Osteoblast (primary cell): ENCODE measurements around the gene MET. TPM values are rescaled to one million over a fixed set of nuclear protein-coding genes. Genes with fewer than 3 reads are reported as not detected.

ENCODE experiments used
- DNase-seq: peaks from one replicate; pipeline ENCODE4 v3.0.0; 2011; ENCODE audit warnings: low spot score, mixed read lengths; ENCODE audit not compliant: insufficient read length; ENCODE audit errors: missing footprints
- H2AFZ ChIP-seq: 2 replicates; pipeline ENCODE4 v1.6.0; 2011; ENCODE audit warnings: mild to moderate bottlenecking, low read length
- H3K27ac ChIP-seq: 2 replicates; pipeline ENCODE4 v1.5.1; 2011; ENCODE audit warnings: mild to moderate bottlenecking, low read depth, low read length, moderate library complexity
- H3K27me3 ChIP-seq: 2 replicates; pipeline ENCODE4 v1.6.0; 2012; ENCODE audit warnings: mild to moderate bottlenecking, control low read depth, inconsistent platforms, low read length, moderate library complexity; ENCODE audit not compliant: insufficient read depth
- H3K36me3 ChIP-seq: 2 replicates; pipeline ENCODE4 v1.5.1; 2011; ENCODE audit warnings: mild to moderate bottlenecking, low read length, control low read depth, moderate library complexity; ENCODE audit not compliant: insufficient read depth
- H3K4me1 ChIP-seq: 2 replicates; pipeline ENCODE4 v1.5.1; 2011; ENCODE audit warnings: mild to moderate bottlenecking, low read length, control low read depth, moderate library complexity; ENCODE audit not compliant: insufficient read depth
- H3K4me2 ChIP-seq: 2 replicates; pipeline ENCODE4 v1.6.0; 2011; ENCODE audit warnings: mild to moderate bottlenecking, low read length; ENCODE audit not compliant: insufficient read depth
- H3K4me3 ChIP-seq: fragments of 200-600 bp; sonication (generic); 3 replicates; pipeline ENCODE4 v1.5.1; 2012; ENCODE audit warnings: mild to moderate bottlenecking, low read length, inconsistent platforms; ENCODE audit not compliant: insufficient read depth
- H3K79me2 ChIP-seq: 2 replicates; pipeline ENCODE4 v1.6.0; 2012; ENCODE audit warnings: mild to moderate bottlenecking, low read length, control low read depth, inconsistent platforms; ENCODE audit not compliant: insufficient read depth
- H3K9me3 ChIP-seq: 2 replicates; pipeline ENCODE4 v1.5.1; 2011; ENCODE audit warnings: low read depth, low read length, control low read depth
- H4K20me1 ChIP-seq: 2 replicates; pipeline ENCODE4 v1.6.0; 2012; ENCODE audit warnings: mild to moderate bottlenecking, low read length, control low read depth; ENCODE audit not compliant: insufficient read depth
- total RNA-seq: library from RNA; depleted of rRNA; stranded (reverse); fragments of >200 nt; gene quantifications from 2 replicates; pipeline ENCODE4 v1.2.3, GENCODE V29; 2012
- TF ChIP-seq, protein P1 (sequence below): IDR thresholded peaks from 2 replicates; pipeline ENCODE4 v1.5.1; 2011; ENCODE audit warnings: mild to moderate bottlenecking, low read depth, low read length, moderate library complexity; ENCODE audit errors: extremely low read depth

The MET gene
- total RNA-seq, 1 donor, result 55.0 TPM

DNA sequence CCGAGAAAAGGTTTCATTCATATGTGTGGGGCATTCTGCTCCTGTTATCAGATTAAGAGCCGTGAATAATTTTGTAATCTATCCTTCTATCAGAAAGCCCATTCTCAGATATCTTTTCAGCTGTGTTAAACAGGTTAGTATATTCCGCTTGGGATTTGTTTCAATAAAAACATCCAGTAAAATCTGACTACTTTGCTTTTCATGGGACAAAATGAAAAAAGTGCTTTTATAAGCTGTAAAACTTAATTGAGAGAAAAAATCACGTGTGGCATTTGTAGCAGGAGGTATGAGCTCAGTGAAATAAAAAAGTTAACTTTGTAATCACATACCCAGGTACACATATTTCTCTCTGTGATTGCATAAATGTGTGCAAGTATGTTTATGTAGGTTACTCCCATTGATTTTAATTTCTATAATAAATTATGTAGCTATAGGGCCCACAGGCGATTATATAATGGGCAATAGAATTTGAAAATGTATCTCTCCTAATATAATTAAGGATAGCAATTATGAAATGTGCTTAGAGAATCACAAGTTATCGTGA lies 3.9 kb downstream of the MET start:
- Histone ChIP-seq H3K4me2 (no peak overlapping the region), H3K4me3 (no peak overlapping the region), H3K36me3 (no peaks in the 10 kb centered on the region), H2AFZ (no peak overlapping the region), H3K79me2 (peaks cover 87% of the 10 kb centered on the region), H3K9me3 (no peaks in the 10 kb centered on the region), H3K4me1 (peaks cover 27% of the 10 kb centered on the region), H4K20me1 (peaks cover 3% of the 10 kb centered on the region), H3K27me3 (no peaks in the 10 kb centered on the region), H3K27ac (no peak overlapping the region)
- TF ChIP-seq, protein P1, sequence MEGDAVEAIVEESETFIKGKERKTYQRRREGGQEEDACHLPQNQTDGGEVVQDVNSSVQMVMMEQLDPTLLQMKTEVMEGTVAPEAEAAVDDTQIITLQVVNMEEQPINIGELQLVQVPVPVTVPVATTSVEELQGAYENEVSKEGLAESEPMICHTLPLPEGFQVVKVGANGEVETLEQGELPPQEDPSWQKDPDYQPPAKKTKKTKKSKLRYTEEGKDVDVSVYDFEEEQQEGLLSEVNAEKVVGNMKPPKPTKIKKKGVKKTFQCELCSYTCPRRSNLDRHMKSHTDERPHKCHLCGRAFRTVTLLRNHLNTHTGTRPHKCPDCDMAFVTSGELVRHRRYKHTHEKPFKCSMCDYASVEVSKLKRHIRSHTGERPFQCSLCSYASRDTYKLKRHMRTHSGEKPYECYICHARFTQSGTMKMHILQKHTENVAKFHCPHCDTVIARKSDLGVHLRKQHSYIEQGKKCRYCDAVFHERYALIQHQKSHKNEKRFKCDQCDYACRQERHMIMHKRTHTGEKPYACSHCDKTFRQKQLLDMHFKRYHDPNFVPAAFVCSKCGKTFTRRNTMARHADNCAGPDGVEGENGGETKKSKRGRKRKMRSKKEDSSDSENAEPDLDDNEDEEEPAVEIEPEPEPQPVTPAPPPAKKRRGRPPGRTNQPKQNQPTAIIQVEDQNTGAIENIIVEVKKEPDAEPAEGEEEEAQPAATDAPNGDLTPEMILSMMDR, result no peak
- DNase-seq, result no peak

DNA sequence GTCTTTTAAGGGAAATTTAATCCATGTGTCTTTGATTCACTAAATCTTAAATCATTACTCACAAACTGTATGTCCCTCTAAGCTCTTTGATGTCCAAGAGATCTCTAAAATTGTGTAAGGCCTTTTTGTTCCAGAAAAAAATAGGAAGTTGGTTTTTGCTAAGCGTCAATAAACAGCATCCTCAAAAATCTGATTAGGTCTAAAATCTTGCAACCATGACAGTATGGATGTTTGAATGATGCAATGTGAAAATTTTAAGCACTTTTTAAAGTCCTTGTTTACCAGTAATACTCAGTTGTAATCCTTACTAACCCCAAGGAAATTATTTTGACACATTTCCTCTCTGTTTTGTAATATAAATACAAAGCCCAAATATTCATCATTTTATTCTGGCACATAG lies 6.8 kb downstream of the MET start:
- Histone ChIP-seq H3K4me1 (peaks cover 19% of the 10 kb centered on the region), H3K4me2 (no peak overlapping the region), H3K9me3 (no peaks in the 10 kb centered on the region), H3K36me3 (no peaks in the 10 kb centered on the region), H3K27me3 (no peaks in the 10 kb centered on the region), H3K79me2 (peaks cover 100% of the 10 kb centered on the region), H3K27ac (no peak overlapping the region), H3K4me3 (no peak overlapping the region), H4K20me1 (peaks cover 3% of the 10 kb centered on the region), H2AFZ (no peak overlapping the region)
- DNase-seq, result no peak
- TF ChIP-seq, protein P1, result no peak

DNA sequence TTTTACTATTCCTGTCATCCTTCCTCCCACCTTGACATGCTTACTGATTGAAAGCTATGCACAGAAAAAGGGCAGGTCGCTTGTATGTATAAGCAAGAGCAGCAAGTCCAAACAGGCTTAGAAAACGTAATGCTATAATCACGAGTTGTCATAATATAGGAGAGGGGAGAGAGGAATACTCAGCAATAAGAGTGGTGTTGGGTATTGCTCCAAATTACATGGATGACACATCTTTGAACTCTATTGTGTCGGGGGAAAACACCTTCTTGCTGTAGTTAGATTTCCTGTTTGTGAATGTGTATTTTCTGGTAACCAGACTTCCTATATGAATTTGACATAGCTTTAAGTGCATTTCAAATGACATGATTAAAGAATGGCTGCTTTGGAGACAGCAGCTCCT lies 7.5 kb downstream of the MET start:
- Histone ChIP-seq H2AFZ (no peak overlapping the region), H3K36me3 (no peaks in the 10 kb centered on the region), H3K4me3 (no peak overlapping the region), H3K79me2 (peaks cover 100% of the 10 kb centered on the region), H3K27ac (no peak overlapping the region), H4K20me1 (peaks cover 3% of the 10 kb centered on the region), H3K9me3 (no peaks in the 10 kb centered on the region), H3K4me1 (peaks cover 12% of the 10 kb centered on the region), H3K27me3 (no peaks in the 10 kb centered on the region), H3K4me2 (no peak overlapping the region)
- no peak for DNase-seq
- TF ChIP-seq, protein P1, result no peak

DNA sequence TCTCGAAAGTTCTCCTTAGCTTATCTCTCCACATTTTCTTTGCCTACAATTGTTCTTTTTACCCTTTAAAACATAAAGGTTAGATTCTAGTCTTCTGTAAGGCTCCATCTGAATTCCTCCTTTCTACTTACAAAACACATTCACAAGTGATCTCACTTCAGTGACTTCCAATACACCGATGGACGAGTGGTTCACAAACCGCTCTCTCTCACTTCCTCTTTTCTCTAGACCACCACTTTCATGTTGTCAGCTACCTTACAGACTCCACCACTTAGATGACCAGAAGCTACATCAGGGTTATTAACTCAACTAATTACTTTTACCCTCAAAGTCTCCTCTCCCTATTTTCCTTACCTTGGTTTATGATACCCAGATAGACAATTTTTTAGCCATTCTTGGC lies 11.8 kb downstream of the MET start:
- Histone ChIP-seq H3K4me1 (peaks cover 16% of the 10 kb centered on the region), H3K79me2 (peaks cover 100% of the 10 kb centered on the region), H3K4me2 (no peak overlapping the region), H3K4me3 (no peak overlapping the region), H3K9me3 (no peaks in the 10 kb centered on the region), H4K20me1 (no peaks in the 10 kb centered on the region), H2AFZ (no peak overlapping the region), H3K36me3 (no peaks in the 10 kb centered on the region), H3K27me3 (no peaks in the 10 kb centered on the region), H3K27ac (no peak overlapping the region)
- no peak for DNase-seq
- TF ChIP-seq, protein P1, result no peak
